ENCODE data around the gene F13B. TPM values are rescaled to one million over a fixed set of nuclear protein-coding genes. Genes with fewer than 3 reads are reported as not detected.
"Not testable (repeated sequence)": the region's sequence is repeated elsewhere in the genome, so short reads cannot be mapped to it uniquely, and the experiment has no call there.

Gene F13B
- total RNA-seq, 1 donor from 2014 or later: not detected

GRCh38 chr1:197100677-197101076 is 33.6 kb upstream of the F13B start:
- no peak for TF ChIP-seq CTCF (IDR thresholded peaks at IDR 0.05; ENCODE audit: insufficient read depth, low read length, poor library complexity, severe bottlenecking)
- H3K4me3 ChIP-seq (ENCODE audit: low read depth, low read length): no peak overlapping the region
- no peak for DNase-seq (ENCODE audit: low read depth)
- H3K27me3 ChIP-seq (ENCODE audit: control insufficient read depth, insufficient read depth, low read length): no peaks in the 10 kb centered on the region
- no peaks in the 10 kb centered on the region for H3K36me3 ChIP-seq (ENCODE audit: control insufficient read depth, insufficient read depth, low read length)

- DNase-seq (ENCODE audit: low read depth): no peak
- no peak for TF ChIP-seq CTCF (IDR thresholded peaks at IDR 0.05; ENCODE audit: insufficient read depth, low read length, poor library complexity, severe bottlenecking)
- H3K4me3 ChIP-seq (ENCODE audit: low read depth, low read length): no peak overlapping the region
Observed at GRCh38 chr1:197099444-197099843, 32.4 kb upstream of the F13B start.

GRCh38 chr1:197096971-197097370 is 29.9 kb upstream of the F13B start:
- not testable (repeated sequence) for H3K36me3 ChIP-seq (ENCODE audit: control insufficient read depth, insufficient read depth, low read length); H3K27me3 ChIP-seq (ENCODE audit: control insufficient read depth, insufficient read depth, low read length); H3K4me3 ChIP-seq (ENCODE audit: low read depth, low read length); DNase-seq (ENCODE audit: low read depth)

More at GRCh38 chr1:197099444-197099843, 32.4 kb upstream of the F13B start:
- Histone ChIP-seq H3K36me3 (ENCODE audit: control insufficient read depth, insufficient read depth, low read length) (no peaks in the 10 kb centered on the region), H3K27me3 (ENCODE audit: control insufficient read depth, insufficient read depth, low read length) (no peaks in the 10 kb centered on the region)

- no peaks in the 10 kb centered on the region for H3K36me3 ChIP-seq (ENCODE audit: control insufficient read depth, insufficient read depth, low read length)
- no peak overlapping the region for H3K4me3 ChIP-seq (ENCODE audit: low read depth, low read length)
- no peak for TF ChIP-seq CTCF (IDR thresholded peaks at IDR 0.05; ENCODE audit: insufficient read depth, low read length, poor library complexity, severe bottlenecking)
- no peak for DNase-seq (ENCODE audit: low read depth)
- H3K27me3 ChIP-seq (ENCODE audit: control insufficient read depth, insufficient read depth, low read length): no peaks in the 10 kb centered on the region
Observed at GRCh38 chr1:197096137-197096536, 29.1 kb upstream of the F13B start.

- Histone ChIP-seq H3K4me3 (ENCODE audit: low read depth, low read length) (no peak overlapping the region), H3K27me3 (ENCODE audit: control insufficient read depth, insufficient read depth, low read length) (no peaks in the 10 kb centered on the region), H3K36me3 (ENCODE audit: control insufficient read depth, insufficient read depth, low read length) (no peaks in the 10 kb centered on the region)
- DNase-seq (ENCODE audit: low read depth): no peak
- TF ChIP-seq CTCF (IDR thresholded peaks at IDR 0.05; ENCODE audit: insufficient read depth, low read length, poor library complexity, severe bottlenecking): no peak
Observed at GRCh38 chr1:197093226-197093885, 26.3 kb upstream of the F13B start.

GRCh38 chr1:197092491-197093023 is 25.5 kb upstream of the F13B start:
- no peak for DNase-seq (ENCODE audit: low read depth)

More at GRCh38 chr1:197092491-197093023, 25.5 kb upstream of the F13B start:
- no peaks in the 10 kb centered on the region for H3K36me3 ChIP-seq (ENCODE audit: control insufficient read depth, insufficient read depth, low read length)
- no peak overlapping the region for H3K4me3 ChIP-seq (ENCODE audit: low read depth, low read length)
- H3K27me3 ChIP-seq (ENCODE audit: control insufficient read depth, insufficient read depth, low read length): no peaks in the 10 kb centered on the region
- no peak for TF ChIP-seq CTCF (IDR thresholded peaks at IDR 0.05; ENCODE audit: insufficient read depth, low read length, poor library complexity, severe bottlenecking)

All from kidney epithelial cell (primary cell).